Measurements from ENCODE around the gene DQX1. TPM values are rescaled to one million over a fixed set of nuclear protein-coding genes. Genes with fewer than 3 reads are reported as not detected.

Gene DQX1
- total and polyA plus RNA-seq, 9 of the 15 experiments (the other 6 are each of a cell fraction or from before 2014, with no cell fraction given): 0.04 to 0.38 (median 0.18) TPM; not detected in 1

DNA sequence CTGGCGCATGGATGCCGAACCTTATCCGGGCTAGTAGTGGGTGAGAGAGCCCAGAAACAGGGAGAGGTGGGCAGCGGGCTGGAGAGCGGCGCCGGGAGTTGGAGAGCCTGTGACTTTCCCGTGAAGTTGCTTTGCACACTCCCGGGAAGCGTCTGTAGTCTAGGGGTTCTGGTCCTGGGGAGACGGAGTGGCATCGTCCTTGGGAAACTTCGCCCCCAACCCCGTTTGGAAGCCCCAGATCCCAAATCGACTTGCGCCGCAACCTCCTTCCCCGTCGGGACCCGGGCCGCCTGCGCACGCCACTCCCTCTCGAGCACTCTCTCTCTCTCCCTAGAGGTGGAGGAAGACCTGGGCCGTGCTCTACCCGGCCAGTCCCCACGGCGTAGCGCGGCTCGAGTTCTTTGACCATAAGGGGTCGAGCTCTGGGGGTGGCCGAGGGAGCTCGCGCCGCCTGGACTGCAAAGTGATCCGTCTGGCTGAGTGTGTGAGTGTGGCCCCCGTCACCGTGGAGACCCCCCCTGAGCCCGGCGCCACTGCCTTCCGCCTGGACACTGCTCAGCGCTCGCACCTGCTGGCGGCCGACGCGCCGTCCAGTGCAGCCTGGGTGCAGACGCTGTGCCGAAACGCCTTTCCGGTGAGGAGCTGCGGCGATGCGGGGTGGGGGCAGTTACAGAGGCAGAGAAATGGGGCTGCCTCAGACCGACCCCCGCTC lies 28.9 kb upstream of the DQX1 start:
- TSS peak; percentile 70 for BruUV-seq (replicated peaks)
- TF ChIP-seq RHOXF2B (CRISPR knock-in tag; conservative IDR thresholded peaks at IDR 0.05) (no peak), WHSC1 (IDR thresholded peaks at IDR 0.05; ENCODE audit: low read length) (no peak), ZNF561 (CRISPR knock-in tag; conservative IDR thresholded peaks at IDR 0.05) (no peak)
- TF ChIP-seq, protein P1, sequence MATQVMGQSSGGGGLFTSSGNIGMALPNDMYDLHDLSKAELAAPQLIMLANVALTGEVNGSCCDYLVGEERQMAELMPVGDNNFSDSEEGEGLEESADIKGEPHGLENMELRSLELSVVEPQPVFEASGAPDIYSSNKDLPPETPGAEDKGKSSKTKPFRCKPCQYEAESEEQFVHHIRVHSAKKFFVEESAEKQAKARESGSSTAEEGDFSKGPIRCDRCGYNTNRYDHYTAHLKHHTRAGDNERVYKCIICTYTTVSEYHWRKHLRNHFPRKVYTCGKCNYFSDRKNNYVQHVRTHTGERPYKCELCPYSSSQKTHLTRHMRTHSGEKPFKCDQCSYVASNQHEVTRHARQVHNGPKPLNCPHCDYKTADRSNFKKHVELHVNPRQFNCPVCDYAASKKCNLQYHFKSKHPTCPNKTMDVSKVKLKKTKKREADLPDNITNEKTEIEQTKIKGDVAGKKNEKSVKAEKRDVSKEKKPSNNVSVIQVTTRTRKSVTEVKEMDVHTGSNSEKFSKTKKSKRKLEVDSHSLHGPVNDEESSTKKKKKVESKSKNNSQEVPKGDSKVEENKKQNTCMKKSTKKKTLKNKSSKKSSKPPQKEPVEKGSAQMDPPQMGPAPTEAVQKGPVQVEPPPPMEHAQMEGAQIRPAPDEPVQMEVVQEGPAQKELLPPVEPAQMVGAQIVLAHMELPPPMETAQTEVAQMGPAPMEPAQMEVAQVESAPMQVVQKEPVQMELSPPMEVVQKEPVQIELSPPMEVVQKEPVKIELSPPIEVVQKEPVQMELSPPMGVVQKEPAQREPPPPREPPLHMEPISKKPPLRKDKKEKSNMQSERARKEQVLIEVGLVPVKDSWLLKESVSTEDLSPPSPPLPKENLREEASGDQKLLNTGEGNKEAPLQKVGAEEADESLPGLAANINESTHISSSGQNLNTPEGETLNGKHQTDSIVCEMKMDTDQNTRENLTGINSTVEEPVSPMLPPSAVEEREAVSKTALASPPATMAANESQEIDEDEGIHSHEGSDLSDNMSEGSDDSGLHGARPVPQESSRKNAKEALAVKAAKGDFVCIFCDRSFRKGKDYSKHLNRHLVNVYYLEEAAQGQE (IDR thresholded peaks at IDR 0.05; ENCODE audit: borderline replicate concordance): 0 out of 2 replicates have a peak, but pooled peaks have one; percentile 15
- TF ChIP-seq, protein P1 (CRISPR knock-in tag; IDR thresholded peaks at IDR 0.05; ENCODE audit: low read depth): no peak
- TF ChIP-seq, protein P2, sequence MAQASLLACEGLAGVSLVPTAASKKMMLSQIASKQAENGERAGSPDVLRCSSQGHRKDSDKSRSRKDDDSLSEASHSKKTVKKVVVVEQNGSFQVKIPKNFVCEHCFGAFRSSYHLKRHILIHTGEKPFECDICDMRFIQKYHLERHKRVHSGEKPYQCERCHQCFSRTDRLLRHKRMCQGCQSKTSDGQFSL (CRISPR knock-in tag; IDR thresholded peaks at IDR 0.05): peak; percentile 30; the same call in 1 of the 2 replicates
- TF ChIP-seq, protein P2 (tag; IDR thresholded peaks at IDR 0.05): no peak

More for the DNA sequence above, 28.9 kb upstream of the DQX1 start:
- no peaks in the 10 kb centered on the region for H4K20me1 ChIP-seq (replicated peaks; ENCODE audit: control insufficient read depth, insufficient read depth, low read length)
- ChIA-PET CTCF (ENCODE audit: low intra/inter-chr PET ratio) (no interaction called here), POLR2A (interaction anchor here (0.6 to 1.2 kb wide), 7 partner anchors 9 to 328 kb away, joined by 3 to 4 read pairs (median 3); no protein-coding TSS in a partner anchor)
- H2AFZ ChIP-seq (ENCODE audit: low read depth, low read length): peak overlapping the region; percentile 90
- H3K9me3 ChIP-seq (replicated peaks; ENCODE audit: control insufficient read depth, insufficient read depth, low read depth, low read length): no peaks in the 10 kb centered on the region
- peak overlapping the region; percentile 92 for H3K27ac ChIP-seq (ENCODE audit: extremely low read depth, low read depth, low read length)
- FAIRE-seq: peak; percentile 65
- intact Hi-C loops (cut with micrococcal nuclease): loop anchor here (2.0 kb wide), 1 partner anchor 24 kb away; no protein-coding TSS in a partner anchor
- ATAC-seq: peak; percentile 84
- DNase-seq (ENCODE audit: extremely low read depth in 1 of 4, low spot score in 3 of 4): peak; percentile 67 to 70 (median 68)
- H3K4me2 ChIP-seq (ENCODE audit: insufficient read depth, low read length): peak overlapping the region; percentile 95
- in situ Hi-C loops (cut with MboI): no loop called here
- peaks cover 18 to 49% of the 10 kb centered on the region in 2 experiments for H3K4me1 ChIP-seq (replicated peaks in 1 of 2; ENCODE audit: control insufficient read depth in 2 of 2, insufficient read depth in 2 of 2, low read length in 2 of 2)
- peak overlapping the region; percentile 66 for H3K4me3 ChIP-seq
- H3K9me1 ChIP-seq (ENCODE audit: control insufficient read depth, insufficient read depth, low read length): no peaks in the 10 kb centered on the region
- H3K79me2 ChIP-seq (ENCODE audit: control insufficient read depth, insufficient read depth, low read length): peaks cover 15% of the 10 kb centered on the region; the same call in 2 of the 3 replicates
- peaks cover 0 to 1% of the 10 kb centered on the region in 2 experiments; a peak in 1 of 5 replicates for H3K27me3 ChIP-seq (ENCODE audit: control insufficient read depth in 2 of 2, insufficient read depth in 2 of 2, low read length in 2 of 2)
- H3K36me3 ChIP-seq (ENCODE audit: control insufficient read depth, insufficient read depth, low read length): peaks cover 17% of the 10 kb centered on the region; the same call in 1 of the 3 replicates
- peak overlapping the region; percentile 83 to 99 for H3K9ac ChIP-seq (ENCODE audit: insufficient read depth in 1 of 2, low read depth in 2 of 2, low read length in 2 of 2)
- 1% methylated on average over 41 of the region's 58 CpGs for WGBS (ENCODE audit: insufficient coverage, low coverage, missing lambda C conversion rate)

All from K562 (cell line).